Cardiac septum (tissue), 1 donor: ENCODE measurements around the gene KLHL17. TPM values are rescaled to one million over a fixed set of nuclear protein-coding genes. Genes with fewer than 3 reads are reported as not detected.

Experiments
- DNase-seq: peaks from one replicate; pipeline ENCODE4 v3.0.0-alpha.2; 2020; ENCODE audit warnings: low spot score
- intact Hi-C: fragments of 100-400 bp; cut with DNase I; formaldehyde crosslinking; loops from one replicate; pipeline ENCODE4 v1.14.0; 2022
- total RNA-seq: library from RNA; stranded (reverse); fragmentation: NEBNext Ultra II Directional; extraction: Animal tissue kit (Norgen Biotek cat#: 25700); gene quantifications from one replicate; pipeline ENCODE4 v1.2.1, GENCODE V29; 2021
- donor health status: DM: no; HTN: no; CAD: no.

KLHL17 gene
- total RNA-seq, 1 donor from 2014 or later, result 4.8 TPM

- intact Hi-C loops, result no loop called here
- no peak for DNase-seq
Observed at GRCh38 chr1:934991-935750, 25.2 kb upstream of the KLHL17 start.

- intact Hi-C loops, result no loop called here
Observed at GRCh38 chr1:935751-936231, 24.6 kb upstream of the KLHL17 start.

GRCh38 chr1:936348-937264 is 23.8 kb upstream of the KLHL17 start:
- DNase-seq, result no peak
- intact Hi-C loops, result no loop called here

More at GRCh38 chr1:935751-936231, 24.6 kb upstream of the KLHL17 start:
- no peak for DNase-seq

- intact Hi-C loops, result no loop called here
- DNase-seq, result no peak
Observed at GRCh38 chr1:937521-937920, 22.9 kb upstream of the KLHL17 start.

DNA sequence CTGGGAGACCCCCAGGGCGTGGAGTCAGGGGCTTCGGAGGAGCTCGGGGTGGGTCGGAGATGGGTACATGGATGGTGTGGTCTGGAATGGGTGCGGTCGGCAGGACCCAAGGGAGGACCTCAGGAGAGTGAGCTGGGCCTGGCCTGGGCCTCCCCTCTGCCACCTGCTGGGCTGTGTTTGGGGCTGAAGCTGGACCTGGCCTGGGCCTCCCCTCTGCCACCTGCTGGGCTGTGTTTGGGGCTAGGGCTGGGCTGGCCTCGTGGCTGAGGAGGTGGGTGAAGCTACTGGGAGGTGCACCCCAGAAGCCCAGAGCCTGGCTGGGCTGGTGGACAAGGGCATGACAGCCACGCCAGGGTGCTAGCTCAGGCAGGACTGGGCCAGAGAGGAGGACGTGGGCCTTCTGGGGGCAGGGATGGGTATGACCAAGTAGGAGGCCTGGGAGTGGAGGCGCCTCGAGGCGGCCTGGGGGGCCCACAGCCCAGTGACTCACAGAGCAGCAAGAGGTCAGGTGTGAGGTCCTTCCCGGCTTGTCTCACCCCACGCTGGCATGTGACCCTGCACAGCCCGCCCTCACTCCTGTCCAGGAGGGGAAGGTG is 22.2 kb upstream of the KLHL17 start:
- intact Hi-C loops, result loop anchor here (2.0 kb wide), 1 partner anchor 33 kb away; no protein-coding TSS in a partner anchor
- no peak for DNase-seq

DNA sequence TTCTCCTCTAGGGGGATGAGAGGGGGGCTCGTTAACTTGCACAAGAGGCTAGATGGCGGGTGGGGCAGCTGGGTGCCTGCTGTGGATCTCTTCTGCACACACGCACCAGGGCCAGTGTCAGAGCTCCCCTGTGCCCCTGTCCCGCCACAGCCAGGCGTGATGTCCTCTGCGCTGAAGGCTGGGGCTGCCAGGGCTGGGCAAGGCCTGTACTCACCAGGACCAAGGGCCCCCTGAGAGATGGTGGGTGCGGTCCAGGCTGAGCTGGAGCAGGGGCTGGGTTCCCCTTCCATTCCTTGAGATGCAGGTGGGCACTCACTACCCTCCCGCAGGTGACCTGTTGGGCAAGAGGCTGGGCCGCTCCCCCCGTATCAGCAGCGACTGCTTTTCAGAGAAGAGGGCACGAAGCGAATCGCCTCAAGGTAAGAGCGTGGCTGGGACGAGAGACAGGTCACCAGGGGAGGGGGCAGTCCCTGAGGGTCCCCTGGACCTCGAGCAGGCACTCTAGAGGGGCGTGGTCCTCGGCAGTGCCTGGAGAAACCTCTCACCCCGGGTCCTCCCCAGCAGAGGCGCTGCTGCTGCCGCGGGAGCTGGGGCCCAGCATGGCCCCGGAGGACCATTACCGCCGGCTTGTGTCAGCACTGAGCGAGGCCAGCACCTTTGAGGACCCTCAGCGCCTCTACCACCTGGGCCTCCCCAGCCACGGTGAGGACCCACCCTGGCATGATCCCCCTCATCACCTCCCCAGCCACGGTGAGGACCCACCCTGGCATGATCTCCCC is 21.5 kb upstream of the KLHL17 start:
- no peak for DNase-seq
- intact Hi-C loops, result loop anchor here (2.0 kb wide), 1 partner anchor 34 kb away; no protein-coding TSS in a partner anchor

GRCh38 chr1:939511-940106 is 20.8 kb upstream of the KLHL17 start:
- intact Hi-C loops, result loop anchor here (2.0 kb wide), 2 partner anchors 17 to 35 kb away; partner anchors contain the start of gene SAMD11

DNA sequence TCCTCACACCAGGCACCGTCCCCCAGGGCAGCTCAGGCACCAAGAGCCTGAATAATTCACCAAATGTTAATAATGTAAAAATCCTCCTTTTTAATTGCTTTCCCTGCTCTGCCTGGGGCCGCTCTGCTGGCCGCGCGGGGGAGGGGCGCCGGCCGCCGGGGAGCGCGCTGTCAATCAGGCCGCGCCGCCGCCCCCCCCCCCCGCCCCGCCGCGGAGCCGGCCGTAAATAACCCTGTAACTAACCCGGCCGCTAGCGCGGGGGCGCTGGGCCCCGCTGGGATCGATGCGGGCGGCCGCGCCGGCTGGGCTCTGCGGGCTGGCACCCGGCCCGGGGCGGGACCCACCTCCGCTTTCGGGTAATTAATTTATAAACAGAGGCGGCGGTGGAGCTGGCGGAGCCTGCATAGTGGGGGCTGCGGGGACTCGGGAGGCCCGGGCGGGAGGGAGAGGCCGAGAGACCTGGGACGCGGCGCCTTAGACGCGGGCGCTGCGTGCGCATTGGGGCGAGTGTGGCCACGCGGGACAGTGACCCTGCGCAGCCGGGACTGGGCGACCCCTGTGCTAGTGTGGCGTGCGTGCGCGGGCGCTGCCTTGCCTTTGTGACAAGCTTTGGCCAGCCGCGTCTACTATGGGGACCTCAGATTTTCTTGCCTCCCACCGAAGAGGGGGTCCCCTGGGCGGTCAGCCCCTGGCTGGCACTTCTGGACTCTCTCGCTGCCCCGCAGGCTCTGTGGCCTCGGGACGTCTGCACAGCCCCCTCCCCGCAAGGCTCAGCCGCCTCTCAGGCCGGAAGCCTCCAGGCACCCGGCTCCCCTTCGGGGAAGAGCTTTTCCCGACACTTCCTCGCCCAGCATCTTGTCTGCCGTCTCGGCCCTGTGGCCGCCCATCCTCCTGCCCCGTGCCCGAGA is 20.0 kb upstream of the KLHL17 start:
- no peak for DNase-seq
- intact Hi-C loops, result loop anchor here (2.0 kb wide), 1 partner anchor 18 kb away; the partner anchor contains the start of gene SAMD11

More at GRCh38 chr1:939511-940106, 20.8 kb upstream of the KLHL17 start:
- DNase-seq, result no peak

DNA sequence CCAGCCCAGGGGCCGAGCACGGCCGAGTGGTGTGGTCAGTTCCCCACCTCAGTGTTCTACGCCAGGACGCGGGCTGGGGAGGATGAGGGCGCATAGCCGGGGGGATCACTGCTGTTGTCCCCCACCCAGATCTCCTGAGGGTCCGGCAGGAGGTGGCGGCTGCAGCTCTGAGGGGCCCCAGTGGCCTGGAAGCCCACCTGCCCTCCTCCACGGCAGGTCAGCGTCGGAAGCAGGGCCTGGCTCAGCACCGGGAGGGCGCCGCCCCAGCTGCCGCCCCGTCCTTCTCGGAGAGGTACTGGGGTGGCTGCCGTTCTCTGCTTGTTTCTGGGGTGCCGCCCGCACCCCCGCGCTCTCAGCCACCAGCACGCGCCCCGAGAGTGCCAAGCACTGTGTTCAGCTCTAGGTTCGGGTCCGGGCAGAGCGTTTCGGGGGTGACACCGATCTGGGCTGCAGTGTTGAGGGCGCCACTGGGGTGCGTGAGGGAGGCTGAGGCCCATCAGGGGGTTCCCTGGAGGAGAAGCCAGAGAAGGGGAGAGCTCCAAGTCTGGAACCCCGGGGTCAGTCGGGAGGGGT is 19.3 kb upstream of the KLHL17 start:
- DNase-seq, result no peak
- intact Hi-C loops, result loop anchor here (2.0 kb wide), 1 partner anchor 18 kb away; the partner anchor contains the start of gene SAMD11

GRCh38 chr1:941588-942383 is 18.6 kb upstream of the KLHL17 start:
- intact Hi-C loops, result loop anchor here (2.0 kb wide), 1 partner anchor 19 kb away; the partner anchor contains the start of gene SAMD11
- peak; percentile 86 for DNase-seq

DNA sequence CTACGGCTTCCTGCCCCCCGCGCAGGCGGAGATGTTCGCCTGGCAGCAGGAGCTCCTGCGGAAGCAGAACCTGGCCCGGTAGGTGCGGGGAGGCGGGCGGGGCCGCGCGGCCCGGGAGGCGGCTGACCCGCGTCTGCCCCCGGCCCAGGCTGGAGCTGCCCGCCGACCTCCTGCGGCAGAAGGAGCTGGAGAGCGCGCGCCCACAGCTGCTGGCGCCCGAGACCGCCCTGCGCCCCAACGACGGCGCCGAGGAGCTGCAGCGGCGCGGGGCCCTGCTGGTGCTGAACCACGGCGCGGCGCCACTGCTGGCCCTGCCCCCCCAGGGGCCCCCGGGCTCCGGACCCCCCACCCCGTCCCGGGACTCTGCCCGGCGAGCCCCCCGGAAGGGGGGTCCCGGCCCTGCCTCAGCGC is 18.0 kb upstream of the KLHL17 start:
- intact Hi-C loops, result no loop called here
- DNase-seq, result no peak

- intact Hi-C loops, result no loop called here
- no peak for DNase-seq
Observed at GRCh38 chr1:942864-943533, 17.4 kb upstream of the KLHL17 start.

- DNase-seq, result no peak
- intact Hi-C loops, result no loop called here
Observed at GRCh38 chr1:943545-944340, 16.6 kb upstream of the KLHL17 start.

DNA sequence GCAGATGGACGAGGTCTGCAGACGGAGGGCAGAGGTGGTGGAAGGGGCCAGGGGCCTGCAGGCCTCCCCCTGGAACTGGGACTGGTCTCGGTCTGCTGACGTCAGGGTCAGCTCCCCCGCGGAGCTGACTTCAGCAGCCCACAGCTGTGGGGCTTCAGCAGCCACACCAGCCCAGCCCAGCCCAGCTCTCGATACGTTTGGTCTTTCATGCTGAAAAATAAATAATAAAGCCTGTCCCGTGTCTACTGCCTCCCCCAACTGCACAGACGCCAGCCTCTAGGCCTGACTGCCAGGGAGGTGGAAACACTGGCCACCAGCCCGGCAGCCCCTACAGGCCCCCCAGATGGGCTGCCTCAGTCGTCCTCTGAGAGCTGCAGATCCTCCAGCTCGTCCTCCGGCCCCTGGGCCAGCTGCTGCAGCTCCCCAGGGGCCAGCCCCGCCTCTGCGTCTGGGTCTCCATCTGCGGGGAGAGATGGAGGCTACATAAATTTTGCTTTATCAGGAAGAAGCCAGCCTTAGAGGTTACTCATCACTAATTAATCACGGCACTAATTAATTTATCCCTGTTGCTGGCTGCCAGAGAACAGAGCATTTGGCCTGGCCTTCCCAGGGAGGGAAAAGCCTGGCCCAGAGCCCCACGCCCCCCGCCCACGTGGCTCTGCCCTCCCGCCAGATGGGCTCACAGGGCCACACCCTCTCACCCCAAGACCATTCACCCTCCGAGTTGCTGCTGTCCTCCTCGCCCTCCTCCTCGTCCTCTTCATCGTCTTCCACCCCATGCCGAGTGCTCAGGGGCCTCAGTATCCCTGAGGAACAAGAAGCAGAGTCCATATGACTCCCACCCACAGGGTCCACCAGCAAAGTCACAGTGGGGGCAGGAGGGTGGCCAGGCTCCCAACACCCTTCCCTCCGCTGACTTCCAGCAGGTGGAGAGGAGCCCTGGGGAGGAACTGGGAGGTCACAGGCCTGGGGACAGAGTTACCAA is 15.8 kb upstream of the KLHL17 start:
- intact Hi-C loops, result no loop called here
- no peak for DNase-seq
